Right lobe of liver (tissue), 4 donors: ENCODE results near the gene RABEP2.

Experiments used
- CTCF ChIP-seq, 4 donors: fragments of 200-600 bp in 3 of 4; fragments of 450-650 bp in 1 of 4; IDR thresholded peaks; one replicate each; pipeline versions ENCODE4 v1.5.1 to v1.8.0; 2016 to 2022; ENCODE audit warnings: antibody characterized with exemption in 4 of 4, mild to moderate bottlenecking in 2 of 4
- POLR2A ChIP-seq: fragments of 450-650 bp; IDR thresholded peaks from one replicate; pipeline ENCODE4 v1.6.1; 2017; ENCODE audit warnings: antibody characterized with exemption, mild to moderate bottlenecking
- donor health status: DM: no; HTN: no; CAD: no.
- donor health status: DM: no; HTN: no; CAD: no.
- donor health status: DM: no; HTN: yes; CAD: no.

GRCh38 chr16:28958216-28958615 is 33.2 kb upstream of the RABEP2 start:
- TF ChIP-seq CTCF (IDR thresholded peaks at IDR 0.05) (no peak), POLR2A (no peak)
